ENCODE results near the gene ABCC4.
A peak's percentile ranks its signal among the peaks of the same experiment; 100 is the strongest.

ABCC4 gene

GRCh38 chr13:95258619-95259194, 42.5 kb downstream of the ABCC4 start:
- no peak for DNase-seq (ENCODE audit: low spot score)

DNA sequence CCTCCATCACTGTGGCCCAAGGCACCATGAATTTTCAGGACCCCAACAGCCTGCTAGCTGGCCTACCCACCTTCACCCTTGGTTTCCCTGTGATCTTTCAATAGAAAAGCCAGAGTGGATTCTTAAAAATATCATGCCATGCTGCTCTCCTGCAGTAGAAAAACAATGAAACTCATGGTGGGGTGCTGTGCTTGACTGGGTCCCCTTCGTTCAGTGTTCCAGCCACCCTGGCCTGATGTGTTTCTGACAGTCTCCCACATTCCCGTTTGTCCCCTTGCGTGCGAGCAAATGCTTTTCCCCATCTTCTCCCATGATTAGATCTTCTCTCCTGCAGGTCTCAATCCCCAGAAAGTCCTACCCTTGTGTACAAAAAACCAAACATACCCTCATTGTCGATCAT, 43.2 kb downstream of the ABCC4 start:
- DNase-seq (ENCODE audit: low spot score), result no peak

- peak; percentile 94 for DNase-seq (ENCODE audit: low spot score)
These were observed 45.2 kb downstream of the ABCC4 start for GRCh38 chr13:95256091-95256490.

- no peak for DNase-seq (ENCODE audit: low spot score)
These were observed 46.0 kb downstream of the ABCC4 start for GRCh38 chr13:95255072-95255732.

GRCh38 chr13:95254339-95254738, 46.9 kb downstream of the ABCC4 start:
- peak; percentile 51 for DNase-seq (ENCODE audit: low spot score)

DNA sequence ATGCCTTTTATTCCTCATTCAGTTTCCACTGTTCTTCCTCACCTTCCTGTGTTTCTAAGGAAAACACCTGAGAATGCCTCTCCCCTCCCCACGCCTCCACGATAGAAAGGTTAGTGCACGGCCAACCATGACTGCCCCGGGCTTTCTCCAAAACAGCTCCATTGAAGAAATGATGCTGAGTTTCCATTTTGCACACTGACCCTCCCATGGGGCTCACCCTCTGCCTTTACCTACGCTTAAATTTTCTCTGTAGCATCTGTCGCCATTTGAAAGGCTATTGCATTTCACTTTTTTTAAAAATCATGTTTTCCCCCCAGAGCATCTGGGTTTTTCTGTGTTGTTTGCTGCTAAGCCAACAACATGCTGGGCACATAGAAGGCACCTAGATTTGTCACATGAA, 48.2 kb downstream of the ABCC4 start:
- no peak for DNase-seq (ENCODE audit: low spot score)

GRCh38 chr13:95251641-95252040, 49.6 kb downstream of the ABCC4 start:
- no peak for DNase-seq (ENCODE audit: low spot score)

DNA sequence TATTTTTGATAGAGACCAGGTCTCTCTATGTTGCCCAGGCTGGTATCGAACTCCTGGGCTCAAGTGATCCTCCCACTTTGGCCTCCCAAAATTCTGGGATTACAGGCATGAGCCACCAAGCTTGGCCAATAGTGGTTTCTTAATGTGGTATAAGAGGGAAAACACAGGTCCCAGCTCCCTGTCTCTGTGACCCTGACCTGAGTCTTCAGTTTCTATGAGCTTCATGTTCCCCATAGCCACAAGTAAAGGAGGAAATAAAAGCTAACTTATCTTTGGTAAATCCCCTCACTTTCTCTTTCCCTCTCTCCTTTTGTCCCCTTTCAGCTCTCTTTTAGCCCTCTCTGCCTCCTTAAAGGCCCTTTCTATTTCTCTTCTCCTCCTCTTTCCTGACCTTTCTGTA, 50.3 kb downstream of the ABCC4 start:
- no peak for DNase-seq (ENCODE audit: low spot score)

DNA sequence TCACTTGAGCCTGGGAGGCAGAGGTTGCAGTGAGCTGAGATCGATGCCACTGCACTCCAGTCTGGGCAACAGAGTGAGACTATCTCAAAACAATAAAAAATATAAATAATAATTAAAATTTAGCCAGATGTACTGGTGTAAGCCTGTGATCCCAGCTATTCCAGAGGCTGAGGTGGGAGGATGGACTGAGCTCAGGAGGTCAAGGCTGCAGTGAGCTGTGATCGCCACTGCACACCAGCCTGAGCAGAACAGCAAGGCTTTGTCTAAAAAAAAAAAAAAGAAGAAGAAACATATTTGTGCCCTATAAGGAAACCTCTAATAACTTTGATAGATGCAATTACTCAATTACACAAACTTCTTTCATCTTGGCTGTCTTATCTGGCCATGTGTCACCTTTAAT, 52.3 kb downstream of the ABCC4 start:
- DNase-seq (ENCODE audit: low spot score), result no peak

DNA sequence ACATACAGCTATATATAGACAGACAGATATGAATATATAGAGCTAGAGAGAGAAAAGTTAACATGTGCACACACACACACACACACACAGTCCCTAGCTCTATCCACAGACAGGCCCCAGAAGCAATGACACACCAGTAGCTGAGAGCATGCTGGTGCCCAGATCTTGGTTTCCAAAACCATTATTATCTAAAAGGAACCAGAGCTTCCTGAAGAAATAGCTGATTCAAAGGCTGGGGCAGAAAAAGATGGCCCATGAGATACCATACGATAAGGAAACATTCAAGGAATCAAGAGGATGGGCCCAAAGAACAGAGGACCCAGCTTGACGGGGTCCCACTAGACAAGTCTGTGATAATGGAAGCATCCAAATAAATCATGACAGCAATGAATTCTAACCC, 53.4 kb downstream of the ABCC4 start:
- DNase-seq (ENCODE audit: low spot score), result no peak

DNA sequence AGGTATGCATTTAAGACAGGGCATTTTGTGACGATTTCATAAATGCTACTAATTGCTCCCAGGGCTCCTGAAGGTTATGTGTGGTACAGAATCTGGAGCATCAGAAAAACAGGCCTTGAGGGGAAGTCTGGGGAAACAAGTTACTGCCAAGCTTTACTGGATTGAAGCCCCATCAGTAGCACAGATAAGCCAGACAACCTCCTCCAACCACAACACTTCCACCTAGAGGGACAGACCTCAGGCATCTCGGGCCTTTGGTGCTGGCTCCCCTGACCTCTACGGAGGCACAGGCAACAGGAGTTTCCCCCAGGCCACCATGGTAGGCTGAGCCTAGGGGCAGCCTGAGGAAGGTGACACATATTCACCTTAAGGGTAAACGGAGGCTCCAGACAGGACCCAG, 54.1 kb downstream of the ABCC4 start:
- no peak for DNase-seq (ENCODE audit: low spot score)

DNA sequence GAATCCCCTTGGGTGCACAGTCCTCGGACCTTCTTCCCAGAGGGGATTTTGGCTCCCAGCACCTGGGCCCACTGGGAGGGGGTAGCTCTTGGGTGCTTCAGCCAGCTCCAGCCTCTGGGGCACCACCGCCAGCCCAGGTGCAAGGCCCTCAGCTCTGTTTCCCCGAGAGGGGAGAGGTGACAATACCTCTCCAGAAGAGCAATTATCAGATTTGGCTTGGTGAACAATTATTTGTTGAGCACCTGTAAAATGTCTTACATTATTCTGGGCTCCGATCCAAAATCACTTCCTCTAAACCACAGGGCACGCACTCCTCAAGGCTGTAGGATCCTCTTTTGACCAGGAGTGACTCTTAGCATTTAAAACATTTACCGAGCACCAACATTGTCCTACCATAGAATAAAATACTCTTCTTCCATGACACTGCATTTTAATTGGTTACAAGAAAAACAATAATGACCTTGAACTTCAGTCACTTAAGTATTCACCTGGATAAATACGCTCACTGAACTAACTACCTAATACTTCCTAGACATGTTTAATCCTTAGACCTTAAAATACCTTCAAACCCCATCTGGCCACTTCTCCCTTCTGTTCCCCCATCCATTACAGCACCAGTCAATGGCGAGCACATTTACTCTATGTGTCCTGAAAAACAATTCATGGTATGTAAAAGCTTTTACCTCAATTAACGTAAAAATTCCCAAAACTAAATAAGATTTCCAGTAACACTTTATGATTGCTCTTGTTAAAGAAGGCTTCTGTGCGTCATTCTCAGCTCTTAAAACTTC, 54.8 kb downstream of the ABCC4 start:
- no peak for DNase-seq (ENCODE audit: low spot score)

DNA sequence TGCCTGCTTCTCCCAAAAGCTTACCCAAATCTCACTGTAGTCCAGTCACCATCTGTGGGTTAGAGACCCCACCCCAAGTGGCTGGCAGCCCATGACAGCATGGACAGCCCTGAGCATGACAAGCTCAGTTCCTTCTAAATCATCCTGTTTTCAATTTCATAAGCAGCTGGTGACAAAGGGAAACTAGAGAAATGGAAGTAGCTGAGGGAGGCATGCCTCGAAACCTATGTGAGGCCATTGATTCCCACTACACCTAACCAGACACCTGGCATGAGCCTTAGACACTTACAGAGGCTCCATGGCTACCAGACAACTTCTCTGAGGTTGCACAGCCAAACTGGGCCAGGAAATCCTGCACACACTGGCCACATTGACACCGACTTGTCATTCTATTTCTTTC, 56.2 kb downstream of the ABCC4 start:
- DNase-seq (ENCODE audit: low spot score), result no peak

GRCh38 chr13:95243207-95243606, 58.0 kb downstream of the ABCC4 start:
- no peak for DNase-seq (ENCODE audit: low spot score)

- no peak for DNase-seq (ENCODE audit: low spot score)
These were observed 59.9 kb downstream of the ABCC4 start for GRCh38 chr13:95241321-95241720.

GRCh38 chr13:95239283-95239682, 62.0 kb downstream of the ABCC4 start:
- DNase-seq (ENCODE audit: low spot score), result no peak

DNA sequence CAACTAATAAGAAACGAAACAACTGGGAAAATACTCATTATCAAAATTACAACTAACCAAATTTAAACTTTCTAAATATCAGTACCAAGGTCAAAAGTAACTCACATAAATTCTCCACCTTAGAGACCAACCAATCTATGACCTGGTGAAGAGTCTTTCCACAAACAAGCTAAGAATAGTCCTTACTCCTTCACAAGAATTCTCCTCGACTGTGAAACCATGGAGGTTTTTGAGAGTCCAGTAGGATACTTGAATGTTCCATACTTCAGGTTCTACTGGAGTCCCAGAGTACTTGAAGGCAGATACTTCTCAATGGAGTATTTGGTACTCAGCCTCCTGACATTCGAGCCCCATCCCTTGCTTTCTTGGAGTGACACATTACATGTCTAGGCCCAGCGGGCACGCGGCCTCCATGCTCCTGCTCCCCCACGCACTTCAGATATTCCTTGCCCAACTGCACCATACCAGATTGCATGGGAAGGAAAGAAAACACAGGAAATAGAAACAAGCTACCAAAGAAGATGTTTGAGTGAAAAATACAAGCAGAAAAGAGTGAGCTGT, 63.9 kb downstream of the ABCC4 start:
- DNase-seq (ENCODE audit: low spot score), result no peak

GRCh38 chr13:95236774-95237173, 64.5 kb downstream of the ABCC4 start:
- no peak for DNase-seq (ENCODE audit: low spot score)

DNA sequence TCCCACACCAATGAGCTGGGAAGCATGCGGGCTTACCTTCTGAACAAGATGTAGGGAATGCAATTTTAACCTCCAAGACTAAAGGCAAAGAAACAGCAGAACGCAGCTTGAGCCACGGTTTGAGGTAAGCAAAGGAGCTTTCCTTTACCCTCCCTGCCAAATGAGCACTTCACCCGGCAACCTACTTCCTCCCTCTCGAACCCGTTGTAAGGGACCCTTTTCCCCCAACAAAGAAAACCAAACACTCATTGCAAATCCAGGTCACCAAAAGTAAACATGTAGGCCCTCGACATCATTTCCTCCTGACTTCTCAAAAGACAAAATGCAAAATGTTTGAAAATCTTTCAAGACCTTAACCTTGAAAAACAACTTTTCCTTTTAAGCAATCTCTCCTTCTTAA, 65.3 kb downstream of the ABCC4 start:
- DNase-seq (ENCODE audit: low spot score), result no peak

DNA sequence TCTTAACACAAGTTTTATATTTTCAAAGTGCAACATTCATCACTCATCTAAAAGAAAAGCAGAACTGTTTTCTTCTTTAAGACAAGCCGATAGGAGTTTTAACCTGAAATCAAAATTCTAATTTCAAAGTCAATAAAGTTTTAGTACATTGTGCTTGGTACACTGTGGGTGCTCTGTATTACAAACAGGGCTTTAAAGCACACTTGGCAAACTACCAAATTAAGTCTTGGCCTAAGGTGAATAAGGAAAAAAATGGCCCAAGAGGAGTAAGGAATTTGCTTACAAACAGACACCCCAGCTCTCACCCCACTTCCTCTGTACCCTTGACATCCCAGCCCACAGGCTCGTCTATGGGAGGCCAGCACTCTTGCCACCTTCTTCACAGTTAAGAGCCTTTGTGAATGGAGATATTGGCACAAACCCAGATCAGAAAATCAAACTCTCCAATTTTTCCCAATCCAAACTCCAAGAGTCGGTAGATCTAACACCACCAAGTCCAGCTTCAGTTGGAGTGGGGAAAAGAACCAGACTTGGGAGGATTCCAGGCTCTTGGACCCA, 66.0 kb downstream of the ABCC4 start:
- DNase-seq (ENCODE audit: low spot score), result no peak

DNA sequence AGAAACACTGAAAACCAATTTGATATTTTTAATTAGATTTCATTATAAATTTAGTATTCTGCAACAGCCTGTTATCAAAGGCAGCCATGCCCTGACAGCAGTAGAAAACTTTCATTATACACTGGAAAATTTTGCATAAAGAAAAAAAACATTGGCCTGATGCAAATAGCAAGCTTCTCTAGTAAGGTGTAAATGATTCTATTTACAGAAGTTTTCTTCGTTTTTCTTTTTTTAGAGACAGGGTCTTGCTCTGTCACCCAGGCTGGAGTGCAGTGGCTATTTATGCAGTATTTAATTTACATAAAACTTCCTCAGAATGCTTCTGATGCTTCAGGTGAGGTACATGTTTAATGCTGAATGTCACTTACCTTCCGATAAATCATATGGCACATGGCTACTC, 67.0 kb downstream of the ABCC4 start:
- no peak for DNase-seq (ENCODE audit: low spot score)

GRCh38 chr13:95233026-95233635, 68.1 kb downstream of the ABCC4 start:
- no peak for DNase-seq (ENCODE audit: low spot score)
